Fibroblast of lung (primary cell): ENCODE data around the gene PKD2L2. TPM values are rescaled to one million over a fixed set of nuclear protein-coding genes. Genes with fewer than 3 reads are reported as not detected.

Experiments used
- DNase-seq, 2 donors: peaks; one replicate each; pipeline versions ENCODE4 v3.0.0 to v3.0.0-alpha.2; 2010; ENCODE audit warnings: low read depth in 2 of 2
- H2AFZ ChIP-seq: 2 replicates; pipeline ENCODE4 v1.5.1; 2012; ENCODE audit warnings: low read length, control low read depth, inconsistent platforms
- H3K27ac ChIP-seq: 2 replicates; pipeline ENCODE4 v1.5.1; 2011; ENCODE audit warnings: low read length, control low read depth; ENCODE audit not compliant: insufficient read depth
- H3K27me3 ChIP-seq: 2 replicates; pipeline ENCODE4 v1.5.1; 2011; ENCODE audit warnings: mild to moderate bottlenecking, low read length; ENCODE audit not compliant: control insufficient read depth, insufficient read depth
- H3K36me3 ChIP-seq: 2 replicates; pipeline ENCODE4 v1.5.1; 2011; ENCODE audit warnings: low read length; ENCODE audit not compliant: control insufficient read depth, insufficient read depth
- H3K4me1 ChIP-seq: 2 replicates; pipeline ENCODE4 v1.5.1; 2011; ENCODE audit warnings: low read length; ENCODE audit not compliant: control insufficient read depth, insufficient read depth; ENCODE audit errors: extremely low read depth
- H3K4me2 ChIP-seq: 2 replicates; pipeline ENCODE4 v1.5.1; 2011; ENCODE audit warnings: low read length, control low read depth; ENCODE audit not compliant: insufficient read depth; ENCODE audit errors: extremely low read depth
- H3K4me3 ChIP-seq, 4 experiments: fragments of 200-600 bp in 1 of 4; sonication (generic) in 1 of 4; replicated peaks in 1 of 4; 2 replicates each; pipeline ENCODE4 v1.5.1; 2011 to 2016; ENCODE audit warnings: low read length in 4 of 4, low read depth in 3 of 4, mild to moderate bottlenecking in 3 of 4, control low read depth in 2 of 4, inconsistent platforms in 1 of 4, mixed read lengths in 1 of 4; ENCODE audit not compliant: insufficient read depth in 1 of 4; ENCODE audit errors: control extremely low read depth in 1 of 4
- H3K79me2 ChIP-seq: 2 replicates; pipeline ENCODE4 v1.5.1; 2012; ENCODE audit warnings: mild to moderate bottlenecking, low read length, inconsistent platforms; ENCODE audit not compliant: control insufficient read depth, insufficient read depth
- H3K9ac ChIP-seq: 2 replicates; pipeline ENCODE4 v1.5.1; 2011; ENCODE audit warnings: mild to moderate bottlenecking, low read length, control low read depth; ENCODE audit not compliant: insufficient read depth
- H3K9me3 ChIP-seq: 2 replicates; pipeline ENCODE4 v1.5.1; 2012; ENCODE audit warnings: low read depth, low read length; ENCODE audit not compliant: control insufficient read depth, insufficient read depth
- H4K20me1 ChIP-seq: 2 replicates; pipeline ENCODE4 v1.5.1; 2011; ENCODE audit warnings: low read length; ENCODE audit not compliant: control insufficient read depth, insufficient read depth; ENCODE audit errors: extremely low read depth
- CTCF ChIP-seq, 2 donors: IDR thresholded peaks in 1 of 2; conservative IDR thresholded peaks in 1 of 2; 1 replicate in 1 of 2; 2 replicates in 1 of 2; pipeline ENCODE4 v1.5.1; 2011 to 2012; ENCODE audit warnings: low read length in 2 of 2, control low read depth in 1 of 2, inconsistent platforms in 1 of 2, low read depth in 1 of 2, mild to moderate bottlenecking in 1 of 2
- EZH2 ChIP-seq: IDR thresholded peaks from 2 replicates; pipeline ENCODE4 v1.5.1; 2012; ENCODE audit warnings: low read length, control low read depth, mild to moderate bottlenecking; ENCODE audit errors: missing control alignments
- polyA plus RNA-seq, 2 donors: library from polyadenylated mRNA; depleted of rRNA in 1 of 2; stranded (reverse) in 1 of 2; unstranded in 1 of 2; fragments of >200 nt; gene quantifications; 2 replicates each; pipeline ENCODE4 v1.2.1, GENCODE V29; 2011 to 2012; ENCODE audit warnings: missing spikeins in 1 of 2
- total RNA-seq: library from RNA; depleted of rRNA; stranded (reverse); fragments of >200 nt; gene quantifications from 2 replicates; pipeline ENCODE4 v1.2.1, GENCODE V29; 2014

PKD2L2 gene
- total and polyA plus RNA-seq, 2 donors (not counting 1 experiment from before 2014, with no cell fraction given): not detected

GRCh38 chr5:137902408-137903133 is 13.3 kb downstream of the PKD2L2 start:
- Histone ChIP-seq H3K4me2 (no peak overlapping the region), H3K9ac (no peak overlapping the region), H3K27ac (no peak overlapping the region), H3K27me3 (no peaks in the 10 kb centered on the region), H3K4me1 (no peaks in the 10 kb centered on the region), H3K79me2 (no peaks in the 10 kb centered on the region), H3K9me3 (no peaks in the 10 kb centered on the region), H3K36me3 (no peaks in the 10 kb centered on the region), H2AFZ (no peak overlapping the region), H3K4me3 (no peak overlapping the region), H4K20me1 (no peaks in the 10 kb centered on the region)
- no peak for DNase-seq
- TF ChIP-seq EZH2 (no peak), CTCF (conservative IDR thresholded peaks at IDR 0.05 in 1 of 2, IDR thresholded peaks at IDR 0.05 in 1 of 2; ENCODE audit: low read depth in 1 of 2, low read length in 2 of 2) (no peak)

- no peaks in the 10 kb centered on the region for H3K4me1 ChIP-seq
- no peaks in the 10 kb centered on the region for H3K9me3 ChIP-seq
Measured at GRCh38 chr5:137914758-137915157, 25.5 kb downstream of the PKD2L2 start.

GRCh38 chr5:137916923-137917322 is 27.7 kb downstream of the PKD2L2 start:
- H3K27me3 ChIP-seq: no peaks in the 10 kb centered on the region
- no peak for DNase-seq
- TF ChIP-seq CTCF (conservative IDR thresholded peaks at IDR 0.05 in 1 of 2, IDR thresholded peaks at IDR 0.05 in 1 of 2; ENCODE audit: low read depth in 1 of 2, low read length in 2 of 2): no peak
- no peak for TF ChIP-seq EZH2
- no peaks in the 10 kb centered on the region for H4K20me1 ChIP-seq
- no peak overlapping the region for H3K27ac ChIP-seq
- no peaks in the 10 kb centered on the region for H3K79me2 ChIP-seq
- H3K4me2 ChIP-seq: no peak overlapping the region
- H3K4me3 ChIP-seq: no peak overlapping the region
- H3K36me3 ChIP-seq: no peaks in the 10 kb centered on the region
- H2AFZ ChIP-seq: no peak overlapping the region
- no peak overlapping the region for H3K9ac ChIP-seq
- H3K9me3 ChIP-seq: no peaks in the 10 kb centered on the region
- no peaks in the 10 kb centered on the region for H3K4me1 ChIP-seq

More at GRCh38 chr5:137914758-137915157, 25.5 kb downstream of the PKD2L2 start:
- Histone ChIP-seq H2AFZ (no peak overlapping the region), H3K4me2 (no peak overlapping the region), H3K9ac (no peak overlapping the region), H3K27me3 (no peaks in the 10 kb centered on the region), H4K20me1 (no peaks in the 10 kb centered on the region), H3K36me3 (no peaks in the 10 kb centered on the region), H3K79me2 (no peaks in the 10 kb centered on the region), H3K27ac (no peak overlapping the region), H3K4me3 (no peak overlapping the region)
- no peak for DNase-seq
- TF ChIP-seq CTCF (conservative IDR thresholded peaks at IDR 0.05 in 1 of 2, IDR thresholded peaks at IDR 0.05 in 1 of 2; ENCODE audit: low read depth in 1 of 2, low read length in 2 of 2) (no peak), EZH2 (no peak)
